TTC549 (cell line): ENCODE measurements around the gene MYO1C.
A peak's percentile ranks its signal among the peaks of the same experiment; 100 is the strongest.
"Not testable (repeated sequence)": the region's sequence is repeated elsewhere in the genome, so short reads cannot be mapped to it uniquely, and the experiment has no call there.

Experiments used
- FAIRE-seq: peaks from 2 replicates; lab custom pipeline; 2012; peaks lifted over from hg19 to GRCh38; lab: Jason Lieb, UNC

Gene MYO1C

DNA sequence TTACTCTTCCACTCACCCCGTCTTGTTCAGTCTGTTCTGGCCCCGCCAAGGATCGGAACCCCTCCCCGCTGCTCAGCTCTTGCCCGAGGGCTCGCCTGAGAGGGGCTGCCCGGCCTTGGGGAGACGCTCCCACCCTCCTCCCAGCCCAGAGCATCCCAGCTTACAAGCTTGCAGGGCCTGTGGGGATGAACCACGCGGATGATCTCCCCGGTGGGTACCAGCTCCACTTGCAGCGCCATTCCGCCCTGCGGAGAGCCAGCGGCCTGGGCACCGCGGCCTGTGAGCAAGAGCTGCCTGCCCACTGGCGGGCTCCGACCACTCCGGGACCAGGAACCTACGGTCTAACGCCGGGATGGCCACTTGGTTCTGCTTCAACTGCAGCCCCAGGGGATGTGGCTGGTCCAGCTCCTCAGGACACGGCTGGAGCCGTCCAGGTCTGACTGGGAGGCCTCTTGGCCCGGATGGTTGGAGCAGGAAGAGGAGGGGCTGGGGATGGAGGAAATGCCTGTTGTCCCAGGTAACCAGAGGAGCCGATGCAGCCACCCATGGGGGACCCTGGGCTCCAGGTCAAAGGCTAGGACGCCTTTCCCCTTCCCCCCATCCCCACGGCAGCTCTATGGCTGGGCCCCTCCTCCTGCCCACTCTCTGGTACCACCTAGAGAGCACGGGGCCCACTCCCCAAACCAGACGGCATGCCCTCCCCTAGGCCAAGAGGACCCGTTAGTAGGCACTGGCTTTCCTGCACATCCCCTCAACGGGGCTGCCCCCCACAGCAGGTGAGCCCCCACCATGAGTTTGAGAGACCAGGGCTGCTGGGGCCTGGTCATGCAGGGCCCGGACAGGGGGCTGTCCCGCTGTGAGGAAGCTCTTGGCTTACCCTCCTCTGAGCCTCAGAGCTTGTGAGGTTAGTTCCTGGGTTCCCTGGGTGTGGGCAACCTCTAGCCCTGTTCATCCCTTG lies at the start of gene MYO1C:
Gene MYO1C (minus strand): TSS at position 438 of the 958 bp plus-strand sequence. CDS start 199 bp downstream, at position 239.
- FAIRE-seq, result no peak

DNA sequence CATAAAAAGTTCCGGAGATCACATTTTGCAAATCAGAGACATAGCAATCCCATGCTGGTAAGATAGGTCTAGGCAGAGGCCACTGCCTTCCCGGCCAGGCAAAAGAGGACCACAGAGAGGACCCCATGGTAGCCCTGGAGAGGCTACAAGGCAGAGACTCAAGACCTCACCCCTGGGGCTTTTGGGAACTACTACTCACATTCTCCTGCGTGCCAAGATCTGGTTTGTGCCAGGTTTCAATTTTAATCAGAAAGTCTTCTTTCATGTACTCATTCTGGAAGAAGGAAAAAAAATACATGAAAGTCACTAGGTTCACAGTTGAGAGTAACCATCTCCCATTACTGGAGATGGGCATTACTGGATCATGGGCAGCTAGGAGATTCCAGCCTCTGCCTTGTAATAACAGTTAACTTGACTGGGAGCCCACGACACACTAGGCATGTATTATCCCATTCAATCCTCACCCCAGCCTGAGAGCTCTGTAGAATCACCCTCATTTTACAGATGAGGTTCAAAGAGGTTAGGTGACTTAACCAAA lies 49.0 kb upstream of the MYO1C start:
- no peak for FAIRE-seq

DNA sequence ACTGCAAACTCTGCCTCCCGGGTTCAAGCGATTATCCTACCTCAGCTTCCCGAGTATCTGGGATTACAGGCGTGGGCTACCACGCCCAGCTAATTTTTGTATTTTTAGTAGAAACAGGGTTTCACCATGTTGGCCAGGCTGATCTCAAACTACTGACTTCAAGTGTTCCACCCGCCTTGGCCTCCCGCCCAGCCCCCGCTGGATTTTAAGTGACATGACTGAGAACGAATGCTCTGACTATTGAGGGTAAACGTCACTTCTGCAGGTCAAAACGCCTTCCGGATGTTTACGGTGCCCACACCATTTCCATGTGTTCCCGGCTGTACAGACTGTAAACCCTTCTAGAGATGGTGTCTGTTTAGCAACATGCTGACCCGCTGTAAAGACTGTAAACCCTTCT lies 47.3 kb upstream of the MYO1C start:
- no peak for FAIRE-seq

DNA sequence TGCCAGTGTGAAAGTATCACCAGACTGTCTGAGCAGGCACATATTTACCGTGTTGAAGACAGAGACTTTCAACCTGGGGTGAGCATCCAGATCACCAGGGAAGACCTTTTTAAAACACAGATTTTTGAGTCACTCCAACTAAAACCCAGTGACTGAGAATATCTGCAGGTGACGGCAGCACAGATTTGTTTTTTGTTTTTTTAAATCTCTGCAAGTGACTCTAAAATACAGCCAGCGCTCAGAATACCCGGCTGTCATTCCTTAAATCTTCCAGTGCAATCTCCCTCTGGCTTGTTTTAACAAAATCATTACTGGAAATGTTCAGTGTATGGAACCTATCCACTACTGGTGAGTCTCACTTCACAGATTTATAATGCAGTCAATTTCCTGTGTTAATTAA lies 43.3 kb upstream of the MYO1C start:
- FAIRE-seq, result no peak

DNA sequence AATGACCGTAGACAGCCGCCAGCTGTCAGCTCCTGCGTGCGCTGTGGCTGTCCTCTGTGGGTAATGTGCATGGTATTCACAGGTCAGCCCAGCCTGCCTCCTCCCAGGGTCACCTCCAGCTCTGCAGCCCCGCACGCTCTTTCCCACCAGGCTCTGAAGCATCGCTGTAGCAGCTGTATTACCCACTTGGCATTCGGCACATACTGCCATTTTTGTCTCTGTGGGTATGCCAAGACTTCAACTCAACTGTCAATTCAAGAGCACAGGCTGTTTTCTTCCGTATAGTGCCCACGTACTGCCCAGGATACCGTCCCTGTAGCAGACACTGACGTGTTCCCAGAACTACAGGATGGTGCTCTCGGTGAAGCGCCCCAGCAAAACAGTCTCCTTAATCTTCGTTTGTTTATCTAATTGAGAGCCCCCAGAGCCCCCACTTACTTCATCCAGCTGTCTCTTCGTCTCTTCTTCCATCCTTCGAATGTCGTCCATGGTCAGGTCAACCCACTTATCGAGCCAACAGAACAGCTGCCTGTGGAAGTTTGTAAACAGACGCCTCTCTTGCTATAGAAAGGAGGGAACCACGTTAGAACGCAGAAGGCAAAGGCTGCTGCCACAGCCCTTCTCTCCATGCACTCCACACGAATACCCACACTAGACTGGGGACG lies 41.3 kb upstream of the MYO1C start:
- FAIRE-seq, result no peak

DNA sequence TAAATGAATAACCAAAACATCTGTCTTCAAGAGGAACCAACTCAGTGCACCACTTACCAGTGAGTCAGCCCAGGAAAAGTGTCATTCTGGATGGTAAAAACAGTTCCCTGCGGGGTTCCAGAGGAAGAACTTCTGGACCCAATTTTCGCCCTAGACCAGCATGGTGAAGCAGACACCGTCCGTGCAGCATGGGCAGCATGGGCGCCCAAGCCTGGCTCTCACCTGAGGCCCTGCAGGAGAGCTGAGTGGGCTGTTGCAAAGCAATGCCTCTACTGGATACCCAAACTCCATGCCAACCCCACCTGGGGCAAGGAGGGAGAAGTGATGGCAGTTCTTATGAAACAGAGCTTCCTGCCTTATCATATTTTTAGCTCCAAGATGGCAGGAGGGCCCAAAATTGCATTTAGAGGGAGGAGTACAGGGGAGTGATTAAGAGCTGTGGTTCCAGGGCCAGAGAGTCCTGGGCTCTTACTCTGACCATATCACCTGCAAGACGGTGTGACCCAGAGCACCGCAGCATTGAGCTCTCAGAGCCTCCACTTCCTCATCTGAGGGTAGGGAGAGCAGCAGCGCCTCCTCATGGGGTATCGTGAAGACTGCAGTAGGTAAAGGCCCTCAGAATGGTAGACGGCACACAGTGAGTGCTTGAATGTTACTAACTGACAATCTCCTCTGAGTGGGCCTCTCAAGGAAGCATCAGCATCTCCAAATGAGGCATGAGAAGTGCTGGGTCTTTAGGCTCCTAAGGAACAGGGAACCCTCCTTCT lies 40.5 kb upstream of the MYO1C start:
- no peak for FAIRE-seq

DNA sequence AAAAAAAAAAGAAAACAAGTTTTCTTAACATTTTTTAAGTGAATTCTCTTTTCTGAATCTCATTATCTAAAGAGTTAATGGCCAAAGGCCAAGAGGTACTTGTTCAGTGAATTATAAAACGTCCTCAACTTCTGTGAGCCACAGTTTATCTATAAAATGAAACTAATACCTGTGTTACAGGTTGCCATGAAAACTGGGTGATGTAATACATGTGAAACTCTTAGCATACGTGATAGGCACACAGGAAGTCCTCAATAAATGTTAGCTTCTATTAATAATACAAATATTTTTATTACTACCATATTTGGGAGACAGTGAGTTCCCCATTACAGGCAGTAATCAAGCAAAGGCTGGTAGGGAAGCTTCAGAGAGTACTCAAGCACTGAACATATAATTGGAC lies 37.4 kb upstream of the MYO1C start:
- no peak for FAIRE-seq

DNA sequence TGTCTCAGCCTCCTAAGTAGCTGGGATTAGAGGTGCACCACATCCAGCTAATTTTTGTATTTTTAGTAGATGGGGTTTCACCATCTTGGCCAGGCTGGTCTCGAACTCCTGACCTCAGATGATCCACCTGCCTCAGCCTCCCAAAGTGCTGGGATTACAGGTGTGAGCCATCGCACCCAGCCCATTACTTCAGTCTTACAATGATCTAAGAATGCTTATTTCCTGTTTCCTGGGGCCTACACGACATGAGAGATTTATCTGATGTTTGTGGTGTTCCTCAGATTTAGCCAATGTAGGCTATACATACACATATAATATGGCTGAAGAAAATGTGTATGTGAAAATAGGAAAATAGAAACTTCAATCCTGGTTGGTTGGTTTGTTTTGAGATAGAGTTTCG lies 34.4 kb upstream of the MYO1C start:
- not testable (repeated sequence) for FAIRE-seq

DNA sequence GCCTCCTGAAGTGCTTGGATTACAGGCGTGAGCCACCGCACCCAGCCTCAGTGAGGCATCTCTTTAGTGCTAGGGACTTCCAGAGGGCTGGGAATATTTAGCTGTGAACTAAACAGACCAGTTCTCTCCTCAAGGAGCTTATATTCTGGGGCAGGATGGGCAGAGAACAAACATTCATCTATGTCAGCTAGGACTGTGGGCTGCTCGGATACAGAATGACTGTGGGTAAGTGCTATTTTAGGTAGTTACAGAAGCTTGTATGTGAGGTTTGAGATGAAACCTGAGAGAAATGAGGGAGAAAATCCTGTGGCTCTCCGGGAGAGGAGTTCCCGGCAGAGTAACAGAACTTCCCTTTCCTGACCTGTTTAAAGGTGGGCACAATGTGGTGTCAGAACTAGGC lies 30.1 kb upstream of the MYO1C start:
- FAIRE-seq, result no peak

- FAIRE-seq, result no peak
Measured at GRCh38 chr17:1521086-1521640, 28.7 kb upstream of the MYO1C start.

GRCh38 chr17:1519678-1520077 lies 27.2 kb upstream of the MYO1C start:
- no peak for FAIRE-seq

DNA sequence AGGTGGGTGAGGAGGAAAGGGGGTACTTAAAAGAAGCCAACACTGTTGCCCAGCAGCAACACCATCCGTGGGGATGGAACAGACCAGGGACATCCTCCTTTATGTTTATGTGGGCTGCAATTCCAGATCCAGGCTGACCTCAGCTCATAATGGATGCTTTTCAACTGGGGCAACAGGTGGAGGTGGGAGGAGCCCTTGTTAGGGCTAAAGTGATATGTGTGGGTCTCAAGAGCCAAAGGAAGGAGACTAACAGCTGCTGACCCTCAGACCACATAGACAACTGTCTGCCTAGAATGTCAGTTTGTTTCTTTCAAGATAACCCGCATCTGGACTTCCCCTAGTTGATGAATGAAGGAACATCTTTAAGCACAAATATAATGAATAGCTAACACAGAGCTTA lies 25.9 kb upstream of the MYO1C start:
- no peak for FAIRE-seq

DNA sequence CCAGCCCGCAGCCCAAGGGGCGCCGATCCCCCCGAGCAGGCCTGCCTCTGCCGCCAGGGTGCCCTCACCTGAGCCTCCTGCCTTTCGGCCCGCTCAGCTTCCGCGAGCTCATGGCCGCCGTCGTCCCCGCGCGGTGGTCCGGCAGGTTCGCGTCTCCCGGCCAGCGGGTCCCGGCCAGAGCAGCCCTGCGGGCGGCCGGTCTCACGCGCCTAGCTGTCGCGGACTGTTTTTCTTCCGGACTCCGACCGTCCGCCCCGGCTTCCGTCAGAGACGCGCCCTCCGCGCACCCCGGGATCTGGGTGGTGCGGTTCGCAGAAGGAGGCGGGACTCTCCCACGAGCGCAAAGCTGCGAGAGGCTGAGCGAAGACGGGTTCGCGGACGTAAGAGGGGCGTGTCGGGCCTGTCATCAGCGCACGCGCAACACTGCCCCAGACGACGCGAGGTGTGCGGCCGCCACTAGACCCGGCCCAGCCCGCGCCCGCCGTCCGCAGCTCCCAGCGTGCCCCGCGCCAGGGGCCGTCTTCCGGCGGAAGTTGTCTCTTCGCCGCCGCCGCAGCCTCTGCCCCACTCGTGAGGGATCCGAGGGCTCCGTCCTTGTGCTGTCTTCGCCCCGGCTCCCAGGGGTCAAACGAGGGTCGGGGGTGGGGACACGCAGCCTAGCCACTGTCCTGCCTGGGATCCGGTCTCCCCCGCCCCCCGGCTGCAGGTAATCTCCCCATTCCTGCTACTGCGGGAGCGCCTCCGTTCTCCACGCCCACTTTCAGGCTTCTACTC lies 24.1 kb upstream of the MYO1C start, which contains the start of gene INPP5K:
Gene INPP5K (minus strand): TSS at position 225 of the 774 bp plus-strand sequence. CDS start 113 bp downstream, at position 112.
- FAIRE-seq, result no peak

- peak; percentile 36 for FAIRE-seq
Measured at GRCh38 chr17:1515640-1516387, 23.3 kb upstream of the MYO1C start.

- no peak for FAIRE-seq
Measured at GRCh38 chr17:1512351-1512750, 19.9 kb upstream of the MYO1C start.

- no peak for FAIRE-seq
Measured at GRCh38 chr17:1511756-1512321, 19.4 kb upstream of the MYO1C start.

DNA sequence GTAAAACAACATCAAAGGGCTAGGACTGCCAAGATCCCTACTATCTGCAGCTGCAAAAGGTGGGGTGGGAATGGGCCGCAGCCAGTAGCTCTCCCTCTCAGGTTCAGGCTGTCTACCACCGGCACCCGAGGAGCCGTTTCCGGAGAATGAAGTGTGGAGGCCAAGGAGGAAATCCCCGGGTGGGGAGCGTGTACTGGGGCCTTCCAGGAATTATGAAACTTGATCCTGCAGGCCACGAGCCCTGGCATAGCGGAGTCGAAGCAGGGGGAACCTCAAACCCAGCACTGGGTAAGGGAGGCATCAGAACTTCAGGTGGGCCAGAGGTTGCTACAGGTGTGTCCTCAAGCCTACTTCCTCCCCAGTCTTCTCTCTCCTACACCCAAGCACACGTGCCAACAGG lies 18.8 kb upstream of the MYO1C start:
- FAIRE-seq, result no peak

DNA sequence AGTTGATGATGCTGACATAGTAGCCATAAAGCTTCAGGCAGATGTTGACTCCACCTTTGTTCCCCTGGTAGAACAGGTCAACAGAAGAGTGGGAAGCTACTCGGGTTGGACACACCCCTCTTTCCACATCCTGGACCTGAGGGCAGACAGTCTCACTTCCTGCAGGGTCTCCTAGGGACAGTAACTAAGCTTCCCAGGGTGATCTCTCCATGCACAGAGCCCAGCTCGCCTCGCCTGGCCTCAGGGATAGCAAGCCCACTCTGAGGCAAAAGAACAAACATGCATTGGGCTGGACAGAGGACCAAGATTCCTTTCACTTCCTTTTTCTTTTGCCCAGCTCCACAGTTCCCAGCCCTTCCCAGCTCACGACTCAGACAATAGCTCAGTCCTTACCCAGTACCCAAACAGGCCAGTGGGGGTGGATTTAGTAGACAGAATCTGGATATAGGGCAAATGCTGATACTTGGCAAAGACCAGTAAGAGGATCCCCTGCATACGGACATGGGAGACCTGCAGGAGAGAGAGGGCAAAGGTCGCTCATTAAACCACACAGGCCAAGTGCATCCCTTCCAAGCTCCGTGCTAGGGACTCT lies 16.9 kb upstream of the MYO1C start:
- FAIRE-seq, result no peak

DNA sequence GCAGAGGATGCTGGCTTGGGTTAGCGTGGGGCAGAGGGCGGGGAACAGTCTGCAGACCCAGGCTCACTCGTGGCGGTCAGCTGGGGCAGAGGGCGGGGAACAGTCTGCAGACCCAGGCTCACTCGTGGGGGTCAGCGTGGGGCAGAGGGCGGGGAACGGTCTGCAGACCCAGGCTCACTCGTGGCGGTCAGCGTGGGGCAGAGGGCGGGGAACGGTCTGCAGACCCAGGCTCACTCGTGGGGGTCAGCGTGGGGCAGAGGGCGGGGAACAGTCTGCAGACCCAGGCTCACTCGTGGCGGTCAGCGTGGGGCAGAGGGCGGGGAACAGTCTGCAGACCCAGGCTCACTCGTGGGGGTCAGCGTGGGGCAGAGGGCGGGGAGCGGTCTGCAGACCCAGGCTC lies 16.2 kb upstream of the MYO1C start:
- FAIRE-seq, result not testable (repeated sequence)
